B cell (primary cell): ENCODE results near the gene CADM1. TPM values are rescaled to one million over a fixed set of nuclear protein-coding genes. Genes with fewer than 3 reads are reported as not detected.

Source experiments
- ATAC-seq: fragments of 200-7000 bp; cut with Tn5 transposase; one replicate; pipeline ENCODE4 v1.10.0; 2021; ENCODE audit warnings: low read depth, mild to moderate bottlenecking, moderate number of reproducible peaks, moderate library complexity
- CTCF ChIA-PET: fragments of 350-600 bp; sonication (Branson Sonifier 250); formaldehyde crosslinking; loops from one replicate; lab custom pipeline; 2021; ENCODE audit warnings: antibody characterized with exemption, inconsistent platforms; lab: Charles Lee
- POLR2A ChIA-PET: fragments of 350-600 bp; sonication (Branson Sonifier 250); formaldehyde crosslinking; loops from one replicate; lab custom pipeline; 2021; ENCODE audit warnings: antibody characterized with exemption; lab: Charles Lee
- DNase-seq: peaks from one replicate; pipeline ENCODE4 v3.0.0; 2013
- H2AFZ ChIP-seq: 2 replicates; pipeline ENCODE4 v1.6.1; 2012; ENCODE audit warnings: mild to moderate bottlenecking, low read depth, low read length; ENCODE audit not compliant: insufficient read depth, poor library complexity, severe bottlenecking
- H3K27ac ChIP-seq, 2 donors: 1 replicate in 1 of 2; 2 replicates in 1 of 2; pipeline ENCODE4 v1.5.1; 2012 to 2013; ENCODE audit warnings: low read length in 2 of 2, mild to moderate bottlenecking in 2 of 2, moderate library complexity in 1 of 2
- H3K27me3 ChIP-seq, 4 experiments: fragments of 200-600 bp in 1 of 4; sonication (generic) in 1 of 4; replicated peaks in 1 of 4; 1 replicate in 2 of 4; 2 replicates in 2 of 4; pipeline versions ENCODE4 v1.6.1 to v1.7.0; 2013 to 2016; ENCODE audit warnings: low read length in 3 of 4, mild to moderate bottlenecking in 2 of 4, mixed read lengths in 1 of 4, moderate library complexity in 1 of 4; ENCODE audit not compliant: insufficient read depth in 4 of 4, control insufficient read depth in 3 of 4; ENCODE audit errors: control extremely low read depth in 1 of 4
- H3K36me3 ChIP-seq, 2 experiments: replicated peaks in 1 of 2; 1 replicate in 1 of 2; 2 replicates in 1 of 2; pipeline versions ENCODE4 v1.6.1 to v1.7.1; 2013; ENCODE audit warnings: low read length in 1 of 2; ENCODE audit not compliant: insufficient read depth in 2 of 2, control insufficient read depth in 1 of 2; ENCODE audit errors: control extremely low read depth in 1 of 2, extremely low read depth in 1 of 2
- H3K4me1 ChIP-seq, 2 donors: fragments of 200-600 bp in 1 of 2; sonication (generic) in 1 of 2; 1 replicate in 1 of 2; 2 replicates in 1 of 2; pipeline versions ENCODE4 v1.5.1 to v1.6.1; 2013 to 2017; ENCODE audit warnings: low read length in 2 of 2; ENCODE audit not compliant: control insufficient read depth in 2 of 2, insufficient read depth in 2 of 2
- H3K4me2 ChIP-seq: replicated peaks from 2 replicates; pipeline ENCODE3; 2012; ENCODE audit warnings: mild to moderate bottlenecking, low read depth, low read length; ENCODE audit not compliant: poor library complexity, severe bottlenecking
- H3K4me3 ChIP-seq, 5 experiments: fragments of 200-600 bp in 1 of 5; sonication (generic) in 1 of 5; 1 replicate in 3 of 5; 2 replicates in 2 of 5; pipeline versions ENCODE4 v1.5.1 to v1.7.0; 2011 to 2016; ENCODE audit warnings: low read length in 4 of 5, mild to moderate bottlenecking in 4 of 5, low read depth in 2 of 5, control low read depth in 1 of 5, moderate library complexity in 1 of 5; ENCODE audit not compliant: insufficient read depth in 1 of 5; ENCODE audit errors: control extremely low read depth in 1 of 5, extremely low read depth in 1 of 5
- H3K79me2 ChIP-seq: fragments of 200-600 bp; sonication (generic); one replicate; pipeline ENCODE4 v1.6.0; 2016; ENCODE audit warnings: low read length; ENCODE audit not compliant: control insufficient read depth, insufficient read depth
- H3K9ac ChIP-seq: fragments of 200-600 bp; sonication (generic); 2 replicates; pipeline ENCODE4 v1.6.1; 2017; ENCODE audit warnings: mild to moderate bottlenecking, low read length, moderate library complexity
- H3K9me3 ChIP-seq, 3 donors: one replicate each; pipeline versions ENCODE4 v1.6.1 to v1.7.1; 2013; ENCODE audit warnings: low read length in 2 of 3; ENCODE audit not compliant: control insufficient read depth in 2 of 3, insufficient read depth in 1 of 3; ENCODE audit errors: control extremely low read depth in 1 of 3
- H4K20me1 ChIP-seq: 2 replicates; pipeline ENCODE4 v1.6.0; 2012; ENCODE audit warnings: mild to moderate bottlenecking, low read length; ENCODE audit not compliant: insufficient read depth, control insufficient read depth, poor library complexity, severe bottlenecking
- H3K27ac Mint-ChIP-seq: one replicate; pipeline ENCODE4 v1.8.0; 2021; ENCODE audit warnings: mixed read lengths
- H3K27me3 Mint-ChIP-seq: one replicate; pipeline ENCODE4 v1.8.0; 2021; ENCODE audit warnings: mixed read lengths
- H3K4me1 Mint-ChIP-seq: one replicate; pipeline ENCODE4 v1.8.0; 2021; ENCODE audit warnings: mixed read lengths
- H3K4me3 Mint-ChIP-seq: one replicate; pipeline ENCODE4 v1.8.0; 2021; ENCODE audit warnings: mixed read lengths
- H3K9me3 Mint-ChIP-seq: one replicate; pipeline ENCODE4 v1.8.0; 2022; ENCODE audit warnings: mixed read lengths; ENCODE audit not compliant: insufficient read depth
- EZH2 ChIP-seq: IDR thresholded peaks from 2 replicates; pipeline ENCODE4 v1.6.1; 2012; ENCODE audit warnings: borderline replicate concordance, low read depth, mild to moderate bottlenecking, moderate library complexity, low read length; ENCODE audit not compliant: insufficient read depth, poor library complexity, severe bottlenecking
- WGBS: methylation state at CpG from one replicate; pipeline ENCODE4 v1.1.5; 2013; ENCODE audit warnings: missing lambda C conversion rate; ENCODE audit not compliant: insufficient coverage; 5-methylcytosine and 5-hydroxymethylcytosine counted together
- intact Hi-C: fragments of 100-400 bp; cut with micrococcal nuclease; formaldehyde crosslinking; loops from one replicate; pipeline ENCODE4 v1.10.0; 2022
- polyA plus RNA-seq: library from polyadenylated mRNA; depleted of rRNA; stranded (reverse); fragments of >200 nt; gene quantifications from 2 replicates; pipeline ENCODE4 v1.2.3, GENCODE V29; 2012
- total RNA-seq, 2 donors: library from RNA; stranded (reverse); fragments of 120-200 nt in 1 of 2; gene quantifications; 1 replicate in 1 of 2; 2 replicates in 1 of 2; pipeline versions ENCODE4 v1.2.3 to v1.2.4, GENCODE V29; 2013 to 2022
- TF ChIP-seq, protein P1 (sequence below): fragments of 200-600 bp; IDR thresholded peaks from one replicate; pipeline ENCODE4 v1.8.0; 2022; ENCODE audit warnings: antibody characterized with exemption, mild to moderate bottlenecking

The CADM1 gene
- total and polyA plus RNA-seq, 2 donors (not counting 1 experiment from before 2014, with no cell fraction given), result 0.43 to 0.49 TPM

DNA sequence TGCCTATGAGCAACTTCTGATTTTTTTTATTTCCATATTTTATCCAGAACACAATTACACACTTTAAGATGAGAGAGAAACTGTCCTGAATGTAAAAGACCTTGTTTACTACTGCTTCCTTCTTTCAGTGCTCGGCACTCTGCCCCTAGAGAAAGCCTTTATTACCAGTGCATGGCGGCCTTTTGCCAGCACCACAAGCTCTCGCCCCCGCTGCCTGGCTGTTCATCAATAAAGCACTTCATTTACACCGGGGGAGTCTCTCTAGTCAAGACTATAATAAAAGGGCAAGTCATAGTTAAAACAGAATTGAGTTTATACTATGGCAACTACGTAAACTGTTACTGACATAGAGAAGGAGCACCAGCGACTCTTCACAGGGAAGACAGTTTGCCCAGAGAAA, 259.5 kb downstream of the CADM1 start:
- no peaks in the 10 kb centered on the region for H3K4me1 Mint-ChIP-seq
- no peaks in the 10 kb centered on the region for H3K27me3 ChIP-seq

DNA sequence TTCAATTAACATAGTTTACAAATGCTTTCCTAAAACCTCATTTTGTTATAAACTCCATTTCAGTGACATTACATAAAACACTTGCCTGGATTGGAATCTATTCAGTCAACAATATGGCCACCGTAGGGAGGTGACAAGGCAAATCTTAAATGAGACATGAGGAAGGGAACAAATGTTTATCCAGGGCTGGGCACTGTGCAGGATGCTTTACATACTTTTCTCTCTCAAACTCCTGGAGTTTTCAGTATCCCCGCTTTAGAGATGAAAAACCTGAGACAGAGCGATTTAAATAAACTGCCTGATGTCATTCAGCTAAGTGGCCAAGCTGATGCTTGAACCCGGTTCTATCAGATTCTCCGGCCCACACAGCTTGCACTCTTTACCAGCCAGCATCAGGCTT, 259.9 kb downstream of the CADM1 start:
- ChIA-PET CTCF (interaction anchor here (1.1 kb wide), 1 partner anchor 37 kb away, joined by 3 read pairs; no protein-coding TSS in a partner anchor), POLR2A (no interaction called here)
- H3K79me2 ChIP-seq, result no peaks in the 10 kb centered on the region
- H3K27ac Mint-ChIP-seq, result no peak overlapping the region
- H3K27me3 ChIP-seq, result no peaks in the 10 kb centered on the region
- no peak overlapping the region for H3K27ac ChIP-seq
- H3K36me3 ChIP-seq, result no peaks in the 10 kb centered on the region
- DNase-seq (no peak), ATAC-seq (no peak)
- H4K20me1 ChIP-seq, result no peaks in the 10 kb centered on the region
- peaks cover 1% of the 10 kb centered on the region for H3K27me3 Mint-ChIP-seq
- TF ChIP-seq, protein P1, sequence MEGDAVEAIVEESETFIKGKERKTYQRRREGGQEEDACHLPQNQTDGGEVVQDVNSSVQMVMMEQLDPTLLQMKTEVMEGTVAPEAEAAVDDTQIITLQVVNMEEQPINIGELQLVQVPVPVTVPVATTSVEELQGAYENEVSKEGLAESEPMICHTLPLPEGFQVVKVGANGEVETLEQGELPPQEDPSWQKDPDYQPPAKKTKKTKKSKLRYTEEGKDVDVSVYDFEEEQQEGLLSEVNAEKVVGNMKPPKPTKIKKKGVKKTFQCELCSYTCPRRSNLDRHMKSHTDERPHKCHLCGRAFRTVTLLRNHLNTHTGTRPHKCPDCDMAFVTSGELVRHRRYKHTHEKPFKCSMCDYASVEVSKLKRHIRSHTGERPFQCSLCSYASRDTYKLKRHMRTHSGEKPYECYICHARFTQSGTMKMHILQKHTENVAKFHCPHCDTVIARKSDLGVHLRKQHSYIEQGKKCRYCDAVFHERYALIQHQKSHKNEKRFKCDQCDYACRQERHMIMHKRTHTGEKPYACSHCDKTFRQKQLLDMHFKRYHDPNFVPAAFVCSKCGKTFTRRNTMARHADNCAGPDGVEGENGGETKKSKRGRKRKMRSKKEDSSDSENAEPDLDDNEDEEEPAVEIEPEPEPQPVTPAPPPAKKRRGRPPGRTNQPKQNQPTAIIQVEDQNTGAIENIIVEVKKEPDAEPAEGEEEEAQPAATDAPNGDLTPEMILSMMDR, result no peak
- TF ChIP-seq EZH2, result no peak
- H2AFZ ChIP-seq, result no peak overlapping the region
- no peak overlapping the region for H3K4me3 ChIP-seq
- no peaks in the 10 kb centered on the region for H3K9me3 Mint-ChIP-seq
- no peaks in the 10 kb centered on the region for H3K9me3 ChIP-seq
- no peak overlapping the region for H3K4me2 ChIP-seq
- H3K4me1 ChIP-seq, result no peaks in the 10 kb centered on the region
- WGBS, result 100% methylated on average over 3 of the region's 5 CpGs
- H3K4me3 Mint-ChIP-seq, result no peak overlapping the region
- no peaks in the 10 kb centered on the region for H3K4me1 Mint-ChIP-seq
- H3K9ac ChIP-seq, result no peak overlapping the region
- intact Hi-C loops, result no loop called here

More for the DNA sequence above, 259.5 kb downstream of the CADM1 start:
- intact Hi-C loops, result no loop called here
- TF ChIP-seq, protein P1, result no peak
- TF ChIP-seq EZH2, result no peak
- no peak for DNase-seq
- ChIA-PET CTCF (interaction anchor here (1.1 kb wide), 1 partner anchor 37 kb away, joined by 3 read pairs; no protein-coding TSS in a partner anchor), POLR2A (no interaction called here)
- no peaks in the 10 kb centered on the region for H3K9me3 ChIP-seq
- H3K9me3 Mint-ChIP-seq, result no peaks in the 10 kb centered on the region
- H3K4me3 Mint-ChIP-seq, result no peak overlapping the region
- H3K4me2 ChIP-seq, result no peak overlapping the region
- ATAC-seq, result no peak
- H2AFZ ChIP-seq, result no peak overlapping the region
- no peaks in the 10 kb centered on the region for H3K79me2 ChIP-seq
- H4K20me1 ChIP-seq, result no peaks in the 10 kb centered on the region
- H3K9ac ChIP-seq, result no peak overlapping the region
- H3K4me1 ChIP-seq, result no peaks in the 10 kb centered on the region
- H3K36me3 ChIP-seq, result no peaks in the 10 kb centered on the region
- no peak overlapping the region for H3K27ac ChIP-seq
- no peak overlapping the region for H3K27ac Mint-ChIP-seq
- WGBS, result no CpG with 5 or more reads among the region's 7 CpGs
- no peak overlapping the region for H3K4me3 ChIP-seq
- H3K27me3 Mint-ChIP-seq, result peaks cover 3% of the 10 kb centered on the region
